HEK293 (cell line): ENCODE data around the gene CLDN1.

Source experiments
- CTCF ChIA-PET: fragments of 350-600 bp; formaldehyde crosslinking; extraction: SDS; loops from one replicate; lab custom pipeline; 2021; ENCODE audit warnings: antibody characterized with exemption; lab: Yijun Ruan, JAX
- POLR2A ChIA-PET: fragments of 300-600 bp; formaldehyde crosslinking; extraction: SDS; loops from one replicate; lab custom pipeline; 2020; ENCODE audit warnings: antibody characterized with exemption, inconsistent platforms; lab: Yijun Ruan, JAX
- H3K27ac ChIP-seq: fragments of 200-500 bp; sonication (Bioruptor generic); 2 replicates; pipeline ENCODE4 v1.5.1; 2014; ENCODE audit warnings: low read depth, low read length, control low read depth, inconsistent platforms; ENCODE audit errors: extremely low read depth
- H3K36me3 ChIP-seq, 2 experiments: fragments of 200-500 bp in 1 of 2; sonication (Bioruptor generic) in 1 of 2; 1 replicate in 1 of 2; 2 replicates in 1 of 2; pipeline ENCODE4 v1.5.1; 2014 to 2017; ENCODE audit warnings: inconsistent platforms in 2 of 2, low read length in 2 of 2; ENCODE audit not compliant: control insufficient read depth in 2 of 2, insufficient read depth in 1 of 2
- H3K4me1 ChIP-seq: fragments of 200-500 bp; sonication (Bioruptor generic); 2 replicates; pipeline ENCODE4 v1.5.1; 2014; ENCODE audit warnings: mild to moderate bottlenecking, low read length, inconsistent platforms; ENCODE audit not compliant: control insufficient read depth, insufficient read depth
- H3K4me3 ChIP-seq: 2 replicates; pipeline ENCODE4 v1.5.1; 2011; ENCODE audit warnings: low read depth, mild to moderate bottlenecking, control low read depth, low read length, moderate library complexity
- H3K9me3 ChIP-seq: fragments of 200-500 bp; sonication (Bioruptor generic); 2 replicates; pipeline ENCODE4 v1.5.1; 2014; ENCODE audit warnings: low read depth, low read length, inconsistent platforms; ENCODE audit not compliant: control insufficient read depth, insufficient read depth
- HOXA7 ChIP-seq: sonication (generic); formaldehyde crosslinking; IDR thresholded peaks from 2 replicates; pipeline ENCODE4 v1.8.1; 2022; ENCODE audit warnings: missing genetic modification reagents, borderline replicate concordance
- IKZF3 ChIP-seq: fragments of 450-650 bp; IDR thresholded peaks from 2 replicates; pipeline ENCODE4 v1.5.0; 2018; ENCODE audit warnings: missing biosample characterization, mild to moderate bottlenecking, missing genetic modification characterization, moderate library complexity
- KLF10 ChIP-seq: fragments of 450-650 bp; IDR thresholded peaks from 2 replicates; pipeline ENCODE4 v1.5.1; 2018; ENCODE audit warnings: missing biosample characterization, mild to moderate bottlenecking, missing genetic modification characterization
- KLF7 ChIP-seq: fragments of 450-650 bp; formaldehyde crosslinking; IDR thresholded peaks from 2 replicates; pipeline ENCODE4 v1.5.1; 2016; ENCODE audit warnings: missing biosample characterization, missing genetic modification characterization, borderline replicate concordance
- RBAK ChIP-seq: fragments of 450-650 bp; formaldehyde crosslinking; IDR thresholded peaks from 2 replicates; pipeline ENCODE4 v1.5.1; 2016; ENCODE audit warnings: missing biosample characterization, missing genetic modification characterization
- SCRT1 ChIP-seq: fragments of 450-650 bp; formaldehyde crosslinking; IDR thresholded peaks from 2 replicates; pipeline ENCODE4 v1.5.1; 2016; ENCODE audit warnings: missing biosample characterization, missing genetic modification characterization, borderline replicate concordance
- ZBTB8A ChIP-seq: fragments of 450-650 bp; formaldehyde crosslinking; IDR thresholded peaks from 2 replicates; pipeline ENCODE4 v1.5.1; 2016; ENCODE audit warnings: missing biosample characterization, missing genetic modification characterization
- ZNF146 ChIP-seq: fragments of 450-650 bp; formaldehyde crosslinking; IDR thresholded peaks from 2 replicates; pipeline ENCODE4 v1.5.1; 2016; ENCODE audit warnings: missing biosample characterization, missing genetic modification characterization
- ZNF148 ChIP-seq: fragments of 450-650 bp; formaldehyde crosslinking; IDR thresholded peaks from 2 replicates; pipeline ENCODE4 v1.5.0; 2017; ENCODE audit warnings: missing biosample characterization, missing genetic modification characterization, borderline replicate concordance
- ZNF169 ChIP-seq: fragments of 450-650 bp; formaldehyde crosslinking; IDR thresholded peaks from 2 replicates; pipeline ENCODE4 v1.5.1; 2016; ENCODE audit warnings: missing biosample characterization, missing genetic modification characterization
- ZNF266 ChIP-seq: fragments of 450-650 bp; formaldehyde crosslinking; IDR thresholded peaks from 2 replicates; pipeline ENCODE4 v1.5.1; 2016; ENCODE audit warnings: missing biosample characterization, missing genetic modification characterization, low read depth
- ZNF37A ChIP-seq: fragments of 450-650 bp; IDR thresholded peaks from 2 replicates; pipeline ENCODE4 v1.5.1; 2018; ENCODE audit warnings: missing biosample characterization, missing genetic modification characterization
- ZNF677 ChIP-seq: fragments of 450-650 bp; IDR thresholded peaks from 2 replicates; pipeline ENCODE4 v1.5.0; 2018; ENCODE audit warnings: missing biosample characterization, mild to moderate bottlenecking, missing genetic modification characterization, moderate library complexity
- ZNF776 ChIP-seq: fragments of 450-650 bp; formaldehyde crosslinking; IDR thresholded peaks from 2 replicates; pipeline ENCODE4 v1.5.0; 2017; ENCODE audit warnings: missing biosample characterization, missing genetic modification characterization, borderline replicate concordance
- TF ChIP-seq, protein P1 (sequence below): fragments of 450-650 bp; formaldehyde crosslinking; IDR thresholded peaks from 2 replicates; pipeline ENCODE4 v1.5.1; 2016; ENCODE audit warnings: missing biosample characterization, missing genetic modification characterization
- TF ChIP-seq, protein P2 (sequence below): fragments of 450-650 bp; formaldehyde crosslinking; IDR thresholded peaks from 2 replicates; pipeline ENCODE4 v1.5.1; 2017; ENCODE audit warnings: missing biosample characterization, missing genetic modification characterization

The CLDN1 gene

GRCh38 chr3:190303884-190304283 lies 18.4 kb downstream of the CLDN1 start (continued):
- TF ChIP-seq, protein P1, sequence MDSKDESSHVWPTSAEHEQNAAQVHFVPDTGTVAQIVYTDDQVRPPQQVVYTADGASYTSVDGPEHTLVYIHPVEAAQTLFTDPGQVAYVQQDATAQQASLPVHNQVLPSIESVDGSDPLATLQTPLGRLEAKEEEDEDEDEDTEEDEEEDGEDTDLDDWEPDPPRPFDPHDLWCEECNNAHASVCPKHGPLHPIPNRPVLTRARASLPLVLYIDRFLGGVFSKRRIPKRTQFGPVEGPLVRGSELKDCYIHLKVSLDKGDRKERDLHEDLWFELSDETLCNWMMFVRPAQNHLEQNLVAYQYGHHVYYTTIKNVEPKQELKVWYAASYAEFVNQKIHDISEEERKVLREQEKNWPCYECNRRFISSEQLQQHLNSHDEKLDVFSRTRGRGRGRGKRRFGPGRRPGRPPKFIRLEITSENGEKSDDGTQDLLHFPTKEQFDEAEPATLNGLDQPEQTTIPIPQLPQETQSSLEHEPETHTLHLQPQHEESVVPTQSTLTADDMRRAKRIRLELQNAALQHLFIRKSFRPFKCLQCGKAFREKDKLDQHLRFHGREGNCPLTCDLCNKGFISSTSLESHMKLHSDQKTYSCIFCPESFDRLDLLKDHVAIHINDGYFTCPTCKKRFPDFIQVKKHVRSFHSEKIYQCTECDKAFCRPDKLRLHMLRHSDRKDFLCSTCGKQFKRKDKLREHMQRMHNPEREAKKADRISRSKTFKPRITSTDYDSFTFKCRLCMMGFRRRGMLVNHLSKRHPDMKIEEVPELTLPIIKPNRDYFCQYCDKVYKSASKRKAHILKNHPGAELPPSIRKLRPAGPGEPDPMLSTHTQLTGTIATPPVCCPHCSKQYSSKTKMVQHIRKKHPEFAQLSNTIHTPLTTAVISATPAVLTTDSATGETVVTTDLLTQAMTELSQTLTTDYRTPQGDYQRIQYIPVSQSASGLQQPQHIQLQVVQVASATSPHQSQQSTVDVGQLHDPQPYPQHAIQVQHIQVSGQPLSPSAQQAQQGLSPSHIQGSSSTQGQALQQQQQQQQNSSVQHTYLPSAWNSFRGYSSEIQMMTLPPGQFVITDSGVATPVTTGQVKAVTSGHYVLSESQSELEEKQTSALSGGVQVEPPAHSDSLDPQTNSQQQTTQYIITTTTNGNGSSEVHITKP (tag by site-specific recombination), result no peak

- POLR2A ChIA-PET, result no interaction called here
- TF ChIP-seq ZNF146 (no peak), ZNF677 (tag by site-specific recombination) (no peak), ZNF37A (no peak), HOXA7 (CRISPR knock-in tag) (no peak)
- TF ChIP-seq, protein P2, sequence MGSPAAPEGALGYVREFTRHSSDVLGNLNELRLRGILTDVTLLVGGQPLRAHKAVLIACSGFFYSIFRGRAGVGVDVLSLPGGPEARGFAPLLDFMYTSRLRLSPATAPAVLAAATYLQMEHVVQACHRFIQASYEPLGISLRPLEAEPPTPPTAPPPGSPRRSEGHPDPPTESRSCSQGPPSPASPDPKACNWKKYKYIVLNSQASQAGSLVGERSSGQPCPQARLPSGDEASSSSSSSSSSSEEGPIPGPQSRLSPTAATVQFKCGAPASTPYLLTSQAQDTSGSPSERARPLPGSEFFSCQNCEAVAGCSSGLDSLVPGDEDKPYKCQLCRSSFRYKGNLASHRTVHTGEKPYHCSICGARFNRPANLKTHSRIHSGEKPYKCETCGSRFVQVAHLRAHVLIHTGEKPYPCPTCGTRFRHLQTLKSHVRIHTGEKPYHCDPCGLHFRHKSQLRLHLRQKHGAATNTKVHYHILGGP, result no peak
- H3K4me1 ChIP-seq, result no peaks in the 10 kb centered on the region
- CTCF ChIA-PET, result interaction anchor here (0.5 to 1.7 kb wide), 3 partner anchors 16 to 341 kb away, joined by 3 read pairs; no protein-coding TSS in a partner anchor
- H3K27ac ChIP-seq, result no peak overlapping the region
- H3K9me3 ChIP-seq, result no peaks in the 10 kb centered on the region
- no peak overlapping the region for H3K4me3 ChIP-seq
- H3K36me3 ChIP-seq, result no peaks in the 10 kb centered on the region
These were observed 19.9 kb downstream of the CLDN1 start for GRCh38 chr3:190302212-190302867.

DNA sequence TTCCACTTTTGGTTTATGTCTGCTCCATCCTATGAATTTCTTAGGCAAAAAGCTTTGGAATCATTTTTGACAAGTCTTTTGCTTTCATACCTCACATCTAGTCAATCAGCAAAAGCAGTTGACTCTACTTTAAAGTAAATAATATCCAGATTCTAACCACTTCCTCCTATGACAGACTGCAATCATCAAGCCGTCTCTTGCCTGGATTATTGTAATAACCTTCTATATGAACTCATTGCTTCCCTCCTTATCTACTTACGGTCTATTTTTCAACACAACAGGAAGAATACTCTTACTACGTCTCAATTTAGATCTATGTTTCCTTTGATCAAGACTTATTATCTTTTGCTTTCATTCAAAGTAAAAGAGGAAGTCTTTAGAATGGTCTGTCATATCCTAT lies 20.7 kb downstream of the CLDN1 start:
- Histone ChIP-seq H3K36me3 (no peaks in the 10 kb centered on the region), H3K9me3 (no peaks in the 10 kb centered on the region), H3K4me3 (no peak overlapping the region), H3K4me1 (no peaks in the 10 kb centered on the region), H3K27ac (no peak overlapping the region)
- POLR2A ChIA-PET, result no interaction called here
- TF ChIP-seq ZNF169 (tag by site-specific recombination), result no peak
- no peak for TF ChIP-seq ZNF776
- TF ChIP-seq ZNF146, result no peak
- no peak for TF ChIP-seq RBAK (tag by site-specific recombination)
- TF ChIP-seq IKZF3 (tag by site-specific recombination), result no peak
- no peak for TF ChIP-seq ZBTB8A
- no peak for TF ChIP-seq KLF7
- no peak for TF ChIP-seq KLF10 (tag by site-specific recombination)
- no peak for TF ChIP-seq ZNF148 (tag by site-specific recombination)
- TF ChIP-seq ZNF266 (tag by site-specific recombination), result no peak
- no peak for TF ChIP-seq SCRT1 (tag by site-specific recombination)
- CTCF ChIA-PET, result interaction anchor here (0.5 to 1.7 kb wide), 3 partner anchors 79 to 340 kb away, joined by 3 to 4 read pairs (median 3); no protein-coding TSS in a partner anchor
